ENCODE data around the gene XG.

The XG gene

GRCh38 chrX:2782778-2783177 is 30.9 kb downstream of the XG start:
- no peak for TF ChIP-seq CTCF (IDR thresholded peaks at IDR 0.05)

- TF ChIP-seq CTCF (IDR thresholded peaks at IDR 0.05): no peak
These were observed 32.2 kb downstream of the XG start for GRCh38 chrX:2784026-2784425.

GRCh38 chrX:2785538-2785937 is 33.7 kb downstream of the XG start:
- no peak for TF ChIP-seq CTCF (IDR thresholded peaks at IDR 0.05)

GRCh38 chrX:2788980-2789379 is 37.1 kb downstream of the XG start:
- no peak for TF ChIP-seq CTCF (IDR thresholded peaks at IDR 0.05)

GRCh38 chrX:2789569-2789968 is 37.7 kb downstream of the XG start:
- TF ChIP-seq CTCF (IDR thresholded peaks at IDR 0.05): no peak

- no peak for TF ChIP-seq CTCF (IDR thresholded peaks at IDR 0.05)
These were observed 41.9 kb downstream of the XG start for GRCh38 chrX:2793752-2794151.

GRCh38 chrX:2794336-2794735 is 42.5 kb downstream of the XG start:
- TF ChIP-seq CTCF (IDR thresholded peaks at IDR 0.05): no peak

GRCh38 chrX:2799369-2799768 is 47.5 kb downstream of the XG start:
- no peak for TF ChIP-seq CTCF (IDR thresholded peaks at IDR 0.05)

All from LNCAP (cell line).